ENCODE measurements around the gene RNF222.

Gene RNF222

GRCh38 chr17:8341456-8341855 lies 56.2 kb downstream of the RNF222 start:
- no peak for DNase-seq (ENCODE audit: low read depth)
- H3K4me3 ChIP-seq (ENCODE audit: low read length), result no peak overlapping the region
- no peaks in the 10 kb centered on the region for H3K36me3 ChIP-seq (ENCODE audit: control insufficient read depth, insufficient read depth, low read length, severe bottlenecking)
- H3K9me3 ChIP-seq (ENCODE audit: control insufficient read depth, low read length), result no peaks in the 10 kb centered on the region
- H3K4me1 ChIP-seq (ENCODE audit: control insufficient read depth, insufficient read depth, low read length), result peaks cover 10% of the 10 kb centered on the region
- H3K9ac ChIP-seq (ENCODE audit: low read length), result no peak overlapping the region
- H3K27me3 ChIP-seq (replicated peaks; ENCODE audit: control insufficient read depth, insufficient read depth, low read length), result peaks cover 15% of the 10 kb centered on the region

Data from adipocyte (in vitro differentiated cells).